Naive B cell (primary cell): ENCODE measurements around the gene WEE2. TPM values are rescaled to one million over a fixed set of nuclear protein-coding genes. Genes with fewer than 3 reads are reported as not detected.
A peak's percentile ranks its signal among the peaks of the same experiment; 100 is the strongest.

Experiments used
- ATAC-seq, 2 donors: fragments of 150-1000 bp; cut with Tn5 transposase; 2 replicates each; pipeline ENCODE4 v1.10.0; 2021; ENCODE audit warnings: low read depth in 2 of 2, mild to moderate bottlenecking in 2 of 2, moderate library complexity in 2 of 2
- DNase-seq: peaks from one replicate; pipeline ENCODE4 v3.0.0; 2022
- H3K27ac Mint-ChIP-seq, 6 donors: one replicate each; pipeline ENCODE4 v1.8.0; 2020 to 2022; ENCODE audit warnings: mild to moderate bottlenecking in 6 of 6, mixed read lengths in 6 of 6, moderate library complexity in 5 of 6, inconsistent platforms in 2 of 6
- H3K27me3 Mint-ChIP-seq, 3 donors: one replicate each; pipeline ENCODE4 v1.8.0; 2021 to 2022; ENCODE audit warnings: mixed read lengths in 3 of 3, mild to moderate bottlenecking in 1 of 3
- H3K36me3 Mint-ChIP-seq, 2 donors: one replicate each; pipeline ENCODE4 v1.8.0; 2020 to 2022; ENCODE audit warnings: mixed read lengths in 2 of 2, inconsistent platforms in 1 of 2, mild to moderate bottlenecking in 1 of 2
- H3K4me1 Mint-ChIP-seq, 3 donors: one replicate each; pipeline ENCODE4 v1.8.0; 2020 to 2022; ENCODE audit warnings: mixed read lengths in 3 of 3, inconsistent platforms in 1 of 3, mild to moderate bottlenecking in 1 of 3, moderate library complexity in 1 of 3
- H3K4me3 Mint-ChIP-seq, 8 donors: one replicate each; pipeline ENCODE4 v1.8.0; 2020 to 2022; ENCODE audit warnings: mild to moderate bottlenecking in 8 of 8, mixed read lengths in 8 of 8, moderate library complexity in 8 of 8, inconsistent platforms in 2 of 8
- H3K9me3 Mint-ChIP-seq, 7 donors: one replicate each; pipeline ENCODE4 v1.8.0; 2020 to 2022; ENCODE audit warnings: mixed read lengths in 7 of 7, mild to moderate bottlenecking in 5 of 7, inconsistent platforms in 2 of 7, moderate library complexity in 1 of 7
- polyA plus RNA-seq, 6 donors: library from polyadenylated mRNA; unstranded; fragments of 300-500 nt; fragmentation: Illumina TruSeq; gene quantifications; one replicate each; pipeline ENCODE4 v1.2.3, GENCODE V29; 2021; ENCODE audit warnings: low read depth in 6 of 6

Gene WEE2
- polyA plus RNA-seq, 6 donors from 2014 or later: 0.52 TPM; not detected in 5

GRCh38 chr7:141697211-141697871, 10.8 kb upstream of the WEE2 start:
- peak overlapping the region in 2 of 6 donors; percentile 67 to 90 for H3K27ac Mint-ChIP-seq
- peaks cover 63 to 76% (median 69%) of the 10 kb centered on the region in 3 donors for H3K4me1 Mint-ChIP-seq
- DNase-seq (no peak), ATAC-seq (no peak)
- H3K36me3 Mint-ChIP-seq: peaks cover 0 to 4% of the 10 kb centered on the region in 2 donors
- H3K9me3 Mint-ChIP-seq: no peaks in the 10 kb centered on the region
- H3K4me3 Mint-ChIP-seq: no peak overlapping the region
- no peaks in the 10 kb centered on the region for H3K27me3 Mint-ChIP-seq

GRCh38 chr7:141698247-141699015, 9.7 kb upstream of the WEE2 start:
- peaks cover 62 to 75% (median 73%) of the 10 kb centered on the region in 3 donors for H3K4me1 Mint-ChIP-seq
- H3K4me3 Mint-ChIP-seq: peak overlapping the region in 5 of 8 donors; percentile 18 to 66 (median 39)
- no peak for ATAC-seq
- H3K9me3 Mint-ChIP-seq: no peaks in the 10 kb centered on the region
- H3K27me3 Mint-ChIP-seq: no peaks in the 10 kb centered on the region
- peak; percentile 37 for DNase-seq
- peaks cover 0 to 4% of the 10 kb centered on the region in 2 donors for H3K36me3 Mint-ChIP-seq
- H3K27ac Mint-ChIP-seq: peak overlapping the region; percentile 3 to 94 (median 54)

GRCh38 chr7:141699860-141700259, 8.3 kb upstream of the WEE2 start:
- H3K27me3 Mint-ChIP-seq: no peaks in the 10 kb centered on the region
- ATAC-seq: no peak
- no peaks in the 10 kb centered on the region for H3K36me3 Mint-ChIP-seq
- no peaks in the 10 kb centered on the region for H3K9me3 Mint-ChIP-seq
- DNase-seq: no peak
- peak overlapping the region in 7 of 8 donors; percentile 30 to 94 (median 91) for H3K4me3 Mint-ChIP-seq
- peak overlapping the region; percentile 57 to 95 (median 88) for H3K27ac Mint-ChIP-seq
- peaks cover 54 to 68% (median 68%) of the 10 kb centered on the region in 3 donors for H3K4me1 Mint-ChIP-seq

GRCh38 chr7:141700296-141700847, 7.8 kb upstream of the WEE2 start:
- Mint-ChIP-seq H3K36me3 (no peaks in the 10 kb centered on the region), H3K27me3 (no peaks in the 10 kb centered on the region), H3K4me3 (peak overlapping the region; percentile 89 to 95 (median 92)), H3K4me1 (peaks cover 49 to 64% (median 63%) of the 10 kb centered on the region in 3 donors), H3K9me3 (no peaks in the 10 kb centered on the region), H3K27ac (peak overlapping the region; percentile 88 to 98 (median 95))
- ATAC-seq (no peak), DNase-seq (no peak)

GRCh38 chr7:141700848-141701371, 7.2 kb upstream of the WEE2 start:
- no peak for ATAC-seq
- H3K4me1 Mint-ChIP-seq: peaks cover 44 to 58% (median 57%) of the 10 kb centered on the region in 3 donors
- no peaks in the 10 kb centered on the region for H3K27me3 Mint-ChIP-seq
- DNase-seq: no peak
- no peaks in the 10 kb centered on the region for H3K36me3 Mint-ChIP-seq
- H3K4me3 Mint-ChIP-seq: peak overlapping the region; percentile 89 to 95 (median 92)
- no peaks in the 10 kb centered on the region for H3K9me3 Mint-ChIP-seq
- peak overlapping the region; percentile 88 to 98 (median 95) for H3K27ac Mint-ChIP-seq

GRCh38 chr7:141701489-141702046, 6.6 kb upstream of the WEE2 start:
- peak overlapping the region; percentile 89 to 95 (median 92) for H3K4me3 Mint-ChIP-seq
- ATAC-seq (peak; percentile 79 to 80), DNase-seq (peak; percentile 82)
- no peaks in the 10 kb centered on the region for H3K36me3 Mint-ChIP-seq
- H3K27ac Mint-ChIP-seq: peak overlapping the region; percentile 56 to 98 (median 91)
- no peaks in the 10 kb centered on the region for H3K27me3 Mint-ChIP-seq
- peaks cover 38 to 52% (median 52%) of the 10 kb centered on the region in 3 donors for H3K4me1 Mint-ChIP-seq
- no peaks in the 10 kb centered on the region for H3K9me3 Mint-ChIP-seq

- H3K4me3 Mint-ChIP-seq: peak within 1 kb of the TSS; percentile 89 to 95 (median 92)
- no peaks in the 10 kb centered on the region for H3K36me3 Mint-ChIP-seq
- no peaks in the 10 kb centered on the region for H3K9me3 Mint-ChIP-seq
- peak within 1 kb of the TSS; percentile 94 to 98 (median 96) for H3K27ac Mint-ChIP-seq
- peaks cover 34 to 46% (median 46%) of the 10 kb centered on the region in 3 donors for H3K4me1 Mint-ChIP-seq
- H3K27me3 Mint-ChIP-seq: no peaks in the 10 kb centered on the region
- peak; percentile 70 for ATAC-seq
- DNase-seq: peak; percentile 65
Measured at GRCh38 chr7:141702047-141702567, 6.0 kb upstream of the WEE2 start, which contains the start of gene DENND11. TSS of gene DENND11 (minus strand) at chr7:141702166. CDS start at chr7:141702153, 13 bp downstream.

GRCh38 chr7:141702892-141703291, 5.3 kb upstream of the WEE2 start:
- H3K36me3 Mint-ChIP-seq: no peaks in the 10 kb centered on the region
- ATAC-seq (no peak), DNase-seq (no peak)
- peak overlapping the region in 7 of 8 donors; percentile 79 to 92 (median 88) for H3K4me3 Mint-ChIP-seq
- H3K27ac Mint-ChIP-seq: peak overlapping the region in 4 of 6 donors; percentile 23 to 97 (median 94)
- H3K4me1 Mint-ChIP-seq: peaks cover 30 to 38% (median 38%) of the 10 kb centered on the region in 3 donors
- no peaks in the 10 kb centered on the region for H3K27me3 Mint-ChIP-seq
- no peaks in the 10 kb centered on the region for H3K9me3 Mint-ChIP-seq

GRCh38 chr7:141704112-141704511, 4.0 kb upstream of the WEE2 start:
- no peak for DNase-seq
- ATAC-seq: no peak
- Mint-ChIP-seq H3K36me3 (no peaks in the 10 kb centered on the region), H3K4me3 (peak overlapping the region in 1 of 8 donors; percentile 67), H3K9me3 (no peaks in the 10 kb centered on the region), H3K4me1 (peaks cover 23 to 26% (median 26%) of the 10 kb centered on the region in 3 donors), H3K27ac (no peak overlapping the region), H3K27me3 (no peaks in the 10 kb centered on the region)

- no peaks in the 10 kb centered on the region for H3K27me3 Mint-ChIP-seq
- peak overlapping the region in 1 of 8 donors; percentile 80 for H3K4me3 Mint-ChIP-seq
- peaks cover 18 to 21% (median 20%) of the 10 kb centered on the region in 3 donors for H3K4me1 Mint-ChIP-seq
- no peaks in the 10 kb centered on the region for H3K9me3 Mint-ChIP-seq
- H3K36me3 Mint-ChIP-seq: no peaks in the 10 kb centered on the region
- DNase-seq: no peak
- ATAC-seq: no peak
- H3K27ac Mint-ChIP-seq: peak overlapping the region in 2 of 6 donors; percentile 35 to 64
Measured at GRCh38 chr7:141704741-141705140, 3.4 kb upstream of the WEE2 start.

- H3K9me3 Mint-ChIP-seq: no peaks in the 10 kb centered on the region
- ATAC-seq (no peak), DNase-seq (no peak)
- H3K27me3 Mint-ChIP-seq: no peaks in the 10 kb centered on the region
- peaks cover 5 to 7% (median 6%) of the 10 kb centered on the region in 3 donors for H3K4me1 Mint-ChIP-seq
- H3K36me3 Mint-ChIP-seq: no peaks in the 10 kb centered on the region
- no peak overlapping the region for H3K4me3 Mint-ChIP-seq
- H3K27ac Mint-ChIP-seq: no peak overlapping the region
Measured at GRCh38 chr7:141706239-141707064, 1.7 kb upstream of the WEE2 start.

- H3K36me3 Mint-ChIP-seq: no peaks in the 10 kb centered on the region
- ATAC-seq (no peak), DNase-seq (no peak)
- H3K9me3 Mint-ChIP-seq: no peaks in the 10 kb centered on the region
- H3K27ac Mint-ChIP-seq: no peak overlapping the region
- H3K4me3 Mint-ChIP-seq: no peak overlapping the region
- no peaks in the 10 kb centered on the region for H3K4me1 Mint-ChIP-seq
- H3K27me3 Mint-ChIP-seq: no peaks in the 10 kb centered on the region
Measured at GRCh38 chr7:141709318-141709717, 1.2 kb downstream of the WEE2 start.
